ENCODE data around the gene ELF2. TPM values are rescaled to one million over a fixed set of nuclear protein-coding genes. Genes with fewer than 3 reads are reported as not detected.

The ELF2 gene
- total RNA-seq, 1 experiment from 2014 or later, result 42.4 TPM

GRCh38 chr4:139112650-139113049 lies 64.4 kb downstream of the ELF2 start:
- H3K27ac ChIP-seq (ENCODE audit: low read depth, low read length, poor library complexity, severe bottlenecking), result no peak overlapping the region
- ChIA-PET POLR2A (ENCODE audit: low non-redundant PET) (no interaction called here), CTCF (no interaction called here)
- H3K4me3 ChIP-seq (ENCODE audit: low read depth, low read length, poor library complexity, severe bottlenecking), result no peak overlapping the region
- intact Hi-C loops (cut with micrococcal nuclease; ENCODE audit: unreplicated experiment), result no loop called here
- no peaks in the 10 kb centered on the region for H3K9me3 ChIP-seq (ENCODE audit: low read depth, low read length, poor library complexity, severe bottlenecking)
- BruUV-seq (replicated peaks), result no TSS peak
- no peak for DNase-seq (ENCODE audit: low spot score)
- H3K36me3 ChIP-seq (ENCODE audit: insufficient read depth, low read length, poor library complexity, severe bottlenecking), result no peaks in the 10 kb centered on the region
- H3K27me3 ChIP-seq (replicated peaks; ENCODE audit: insufficient read depth, low read depth, low read length, poor library complexity), result no peaks in the 10 kb centered on the region
- H3K4me1 ChIP-seq (ENCODE audit: insufficient read depth, low read length, poor library complexity, severe bottlenecking), result no peaks in the 10 kb centered on the region
- TF ChIP-seq EZH2 (IDR thresholded peaks at IDR 0.05; ENCODE audit: borderline replicate concordance, low read depth, low read length, poor library complexity, severe bottlenecking), result no peak
- TF ChIP-seq, protein P1, sequence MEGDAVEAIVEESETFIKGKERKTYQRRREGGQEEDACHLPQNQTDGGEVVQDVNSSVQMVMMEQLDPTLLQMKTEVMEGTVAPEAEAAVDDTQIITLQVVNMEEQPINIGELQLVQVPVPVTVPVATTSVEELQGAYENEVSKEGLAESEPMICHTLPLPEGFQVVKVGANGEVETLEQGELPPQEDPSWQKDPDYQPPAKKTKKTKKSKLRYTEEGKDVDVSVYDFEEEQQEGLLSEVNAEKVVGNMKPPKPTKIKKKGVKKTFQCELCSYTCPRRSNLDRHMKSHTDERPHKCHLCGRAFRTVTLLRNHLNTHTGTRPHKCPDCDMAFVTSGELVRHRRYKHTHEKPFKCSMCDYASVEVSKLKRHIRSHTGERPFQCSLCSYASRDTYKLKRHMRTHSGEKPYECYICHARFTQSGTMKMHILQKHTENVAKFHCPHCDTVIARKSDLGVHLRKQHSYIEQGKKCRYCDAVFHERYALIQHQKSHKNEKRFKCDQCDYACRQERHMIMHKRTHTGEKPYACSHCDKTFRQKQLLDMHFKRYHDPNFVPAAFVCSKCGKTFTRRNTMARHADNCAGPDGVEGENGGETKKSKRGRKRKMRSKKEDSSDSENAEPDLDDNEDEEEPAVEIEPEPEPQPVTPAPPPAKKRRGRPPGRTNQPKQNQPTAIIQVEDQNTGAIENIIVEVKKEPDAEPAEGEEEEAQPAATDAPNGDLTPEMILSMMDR (conservative IDR thresholded peaks at IDR 0.05; ENCODE audit: low read depth, low read length), result no peak

DNA sequence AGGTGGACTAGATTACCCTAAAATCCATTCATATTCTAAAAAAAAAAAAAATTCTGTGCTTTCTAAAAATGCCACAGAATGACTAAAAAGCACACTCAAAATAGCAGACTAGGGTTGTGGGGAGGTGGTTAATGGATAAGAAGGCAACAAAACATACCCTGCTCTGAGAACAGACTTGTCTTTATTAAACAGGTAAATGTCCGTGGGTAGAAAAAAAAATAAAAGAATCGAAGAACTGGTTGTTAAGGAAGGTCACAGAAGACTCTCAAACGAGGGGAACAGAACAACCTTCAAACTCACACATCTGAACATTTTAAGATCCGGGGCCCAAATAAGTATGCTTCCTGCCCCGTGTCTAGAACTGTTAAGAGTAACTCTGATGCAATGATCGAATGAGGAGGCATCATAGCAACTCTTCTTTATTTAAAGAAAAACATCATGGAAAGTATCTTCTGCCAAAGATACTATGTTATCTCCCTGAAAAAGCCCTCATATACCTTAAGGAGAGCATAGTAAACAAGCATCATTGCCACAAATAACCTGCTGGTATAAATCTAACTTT lies 68.4 kb downstream of the ELF2 start:
- Histone ChIP-seq H3K27me3 (replicated peaks; ENCODE audit: insufficient read depth, low read depth, low read length, poor library complexity) (no peaks in the 10 kb centered on the region), H3K36me3 (ENCODE audit: insufficient read depth, low read length, poor library complexity, severe bottlenecking) (no peaks in the 10 kb centered on the region), H3K9me3 (ENCODE audit: low read depth, low read length, poor library complexity, severe bottlenecking) (no peaks in the 10 kb centered on the region), H3K27ac (ENCODE audit: low read depth, low read length, poor library complexity, severe bottlenecking) (no peak overlapping the region), H3K4me1 (ENCODE audit: insufficient read depth, low read length, poor library complexity, severe bottlenecking) (no peaks in the 10 kb centered on the region), H3K4me3 (ENCODE audit: low read depth, low read length, poor library complexity, severe bottlenecking) (no peak overlapping the region)
- CTCF ChIA-PET, result no interaction called here
- TF ChIP-seq, protein P1 (conservative IDR thresholded peaks at IDR 0.05; ENCODE audit: low read depth, low read length), result no peak
- TF ChIP-seq EZH2 (IDR thresholded peaks at IDR 0.05; ENCODE audit: borderline replicate concordance, low read depth, low read length, poor library complexity, severe bottlenecking), result no peak
- DNase-seq (ENCODE audit: low spot score), result no peak
- POLR2A ChIA-PET (ENCODE audit: low non-redundant PET), result no interaction called here
- intact Hi-C loops (cut with micrococcal nuclease; ENCODE audit: unreplicated experiment), result loop anchor here (10.0 kb wide), 1 partner anchor 546 kb away; no protein-coding TSS in a partner anchor
- BruUV-seq (replicated peaks), result no TSS peak

DNA sequence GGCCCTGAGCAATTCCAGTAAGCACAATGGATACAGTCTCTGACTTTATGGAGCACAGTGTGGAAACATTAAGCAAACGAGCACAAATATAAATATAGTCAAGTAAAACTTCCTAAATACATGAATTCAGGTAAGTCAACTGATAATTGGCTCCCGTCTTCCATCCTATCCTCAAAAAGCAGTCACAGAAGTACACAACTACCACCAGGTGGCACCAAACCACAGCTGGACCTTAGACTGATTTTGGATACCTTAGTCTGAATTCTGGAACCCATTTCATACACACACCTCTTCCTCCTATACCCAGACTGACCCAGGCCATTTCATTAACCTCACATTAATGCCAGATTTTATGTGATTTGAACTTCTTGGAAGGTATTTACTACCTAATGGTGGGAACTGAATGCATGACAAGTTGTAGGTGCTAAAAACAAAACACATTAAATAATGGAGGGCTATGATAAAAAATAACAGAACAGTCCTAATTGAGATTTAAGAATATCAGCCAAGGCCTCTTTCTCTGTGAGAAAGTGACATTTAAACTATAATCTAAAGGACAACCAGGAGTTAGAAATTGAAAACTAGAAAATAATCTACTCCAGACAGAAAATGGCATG lies 77.5 kb downstream of the ELF2 start:
- H3K27me3 ChIP-seq (replicated peaks; ENCODE audit: insufficient read depth, low read depth, low read length, poor library complexity), result no peaks in the 10 kb centered on the region
- H3K4me3 ChIP-seq (ENCODE audit: low read depth, low read length, poor library complexity, severe bottlenecking), result no peak overlapping the region
- DNase-seq (ENCODE audit: low spot score), result peak; percentile 90
- no peak for TF ChIP-seq EZH2 (IDR thresholded peaks at IDR 0.05; ENCODE audit: borderline replicate concordance, low read depth, low read length, poor library complexity, severe bottlenecking)
- TF ChIP-seq, protein P1 (conservative IDR thresholded peaks at IDR 0.05; ENCODE audit: low read depth, low read length), result peak; percentile 88
- intact Hi-C loops (cut with micrococcal nuclease; ENCODE audit: unreplicated experiment), result loop anchor here (2.0 to 5.0 kb wide), 3 partner anchors 67 to 201 kb away; partner anchors contain the start of genes ELF2 and NAA15
- peak overlapping the region; percentile 44 for H3K27ac ChIP-seq (ENCODE audit: low read depth, low read length, poor library complexity, severe bottlenecking)
- ChIA-PET POLR2A (ENCODE audit: low non-redundant PET) (interaction anchor here (0.7 kb wide), 1 partner anchor 189 kb away, joined by 4 read pairs; no protein-coding TSS in a partner anchor), CTCF (interaction anchor here (0.7 kb wide), 1 partner anchor 15 kb away, joined by 3 read pairs; no protein-coding TSS in a partner anchor)
- peaks cover 9% of the 10 kb centered on the region for H3K4me1 ChIP-seq (ENCODE audit: insufficient read depth, low read length, poor library complexity, severe bottlenecking)
- H3K36me3 ChIP-seq (ENCODE audit: insufficient read depth, low read length, poor library complexity, severe bottlenecking), result no peaks in the 10 kb centered on the region
- no TSS peak for BruUV-seq (replicated peaks)
- H3K9me3 ChIP-seq (ENCODE audit: low read depth, low read length, poor library complexity, severe bottlenecking), result no peaks in the 10 kb centered on the region
